Dedifferentiated amniotic fluid mesenchymal stem cell (primary cell): Measurements from ENCODE around the gene B3GAT1.

Experiments
- DNase-seq: peaks from one replicate; pipeline ENCODE4 v3.0.0-alpha.2; 2016; ENCODE audit errors: extremely low spot score

B3GAT1 gene

GRCh38 chr11:134409552-134410429 is 2.3 kb downstream of the B3GAT1 start:
- no peak for DNase-seq

- no peak for DNase-seq
These were observed 4.1 kb downstream of the B3GAT1 start for GRCh38 chr11:134407923-134408322.

DNA sequence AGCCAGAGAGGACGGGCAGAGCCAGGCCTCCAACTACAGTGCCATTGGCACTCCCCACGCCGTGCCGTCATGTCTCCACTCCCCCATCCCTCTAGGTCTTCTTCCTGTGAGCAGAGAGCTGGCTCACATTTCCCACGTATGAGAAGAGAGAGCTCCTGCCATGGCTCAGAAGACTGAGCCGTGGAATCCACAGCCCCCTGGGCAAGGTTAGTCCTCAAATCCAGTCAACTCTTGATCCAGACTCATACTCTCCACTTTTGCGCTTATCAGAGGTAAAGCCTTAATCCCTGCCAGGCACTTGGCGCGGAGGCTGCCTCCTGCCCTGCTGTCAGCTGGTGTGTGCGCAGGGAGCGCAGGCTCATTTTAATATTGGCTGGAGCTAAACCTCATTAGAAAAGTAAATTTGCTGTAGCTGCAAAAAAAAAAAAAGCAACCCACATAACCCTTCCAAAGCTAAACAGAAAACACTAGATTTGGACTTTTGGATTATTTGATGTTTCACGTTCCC is 4.7 kb downstream of the B3GAT1 start:
- no peak for DNase-seq

- no peak for DNase-seq
These were observed 5.5 kb downstream of the B3GAT1 start for GRCh38 chr11:134406264-134407185.

GRCh38 chr11:134405841-134406240 is 6.2 kb downstream of the B3GAT1 start:
- no peak for DNase-seq

GRCh38 chr11:134405436-134405835 is 6.6 kb downstream of the B3GAT1 start:
- no peak for DNase-seq

DNA sequence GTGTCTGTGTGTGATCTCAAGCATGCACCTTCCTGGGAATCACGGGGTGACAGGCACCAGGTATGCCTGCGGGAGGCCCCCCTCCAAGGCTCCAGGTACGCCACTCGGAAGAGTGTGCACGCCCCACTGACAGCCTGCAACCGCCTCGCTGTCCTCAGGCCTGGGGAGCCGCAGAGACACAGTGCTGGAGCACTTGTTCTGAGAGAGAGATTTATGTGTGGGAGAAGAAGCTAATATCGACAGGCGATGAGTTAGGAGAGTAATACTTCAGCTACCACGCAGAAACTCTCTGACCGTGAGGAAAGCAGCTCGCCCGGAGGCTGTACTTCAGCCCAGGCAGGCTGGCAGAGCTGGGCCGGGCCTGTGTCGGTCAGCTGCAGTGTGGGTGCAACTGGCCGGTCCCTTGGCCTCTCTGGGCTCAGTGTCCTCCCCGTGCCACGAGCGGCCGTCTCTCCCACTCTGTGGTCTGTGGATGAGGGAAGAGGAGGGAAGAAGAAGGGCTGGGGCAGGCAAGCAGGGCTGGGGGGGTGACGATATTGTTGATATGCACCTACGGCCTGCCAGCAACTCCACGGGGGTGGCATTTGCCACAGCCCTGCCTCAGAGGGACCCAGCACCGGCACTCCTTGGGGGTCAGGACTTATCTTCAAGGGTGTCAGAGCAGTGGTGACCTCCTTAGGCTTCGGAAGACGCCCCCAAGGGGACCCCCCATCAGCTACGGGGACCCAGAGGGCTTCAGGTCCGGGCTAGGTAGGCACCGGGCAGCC is 7.3 kb downstream of the B3GAT1 start:
- no peak for DNase-seq

DNA sequence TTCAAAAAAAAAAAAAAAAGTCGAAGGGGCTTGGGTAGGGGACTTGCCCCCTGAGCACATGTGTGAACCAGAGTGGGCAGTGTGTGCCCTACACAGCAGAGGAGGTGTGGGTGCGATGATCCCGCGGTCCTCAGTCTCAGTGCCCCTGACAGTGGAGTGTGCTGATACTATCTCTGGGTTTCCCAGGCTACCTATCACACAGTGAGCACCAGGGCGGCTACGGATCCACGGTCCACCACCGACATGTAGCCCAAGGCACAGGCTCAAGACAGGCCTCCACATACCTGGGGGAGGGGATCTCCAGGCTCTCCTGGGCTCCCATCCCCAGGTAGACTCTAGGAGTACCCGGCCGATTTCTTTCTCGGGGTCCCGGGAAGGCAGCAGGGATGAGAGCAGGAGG is 9.1 kb downstream of the B3GAT1 start:
- no peak for DNase-seq

DNA sequence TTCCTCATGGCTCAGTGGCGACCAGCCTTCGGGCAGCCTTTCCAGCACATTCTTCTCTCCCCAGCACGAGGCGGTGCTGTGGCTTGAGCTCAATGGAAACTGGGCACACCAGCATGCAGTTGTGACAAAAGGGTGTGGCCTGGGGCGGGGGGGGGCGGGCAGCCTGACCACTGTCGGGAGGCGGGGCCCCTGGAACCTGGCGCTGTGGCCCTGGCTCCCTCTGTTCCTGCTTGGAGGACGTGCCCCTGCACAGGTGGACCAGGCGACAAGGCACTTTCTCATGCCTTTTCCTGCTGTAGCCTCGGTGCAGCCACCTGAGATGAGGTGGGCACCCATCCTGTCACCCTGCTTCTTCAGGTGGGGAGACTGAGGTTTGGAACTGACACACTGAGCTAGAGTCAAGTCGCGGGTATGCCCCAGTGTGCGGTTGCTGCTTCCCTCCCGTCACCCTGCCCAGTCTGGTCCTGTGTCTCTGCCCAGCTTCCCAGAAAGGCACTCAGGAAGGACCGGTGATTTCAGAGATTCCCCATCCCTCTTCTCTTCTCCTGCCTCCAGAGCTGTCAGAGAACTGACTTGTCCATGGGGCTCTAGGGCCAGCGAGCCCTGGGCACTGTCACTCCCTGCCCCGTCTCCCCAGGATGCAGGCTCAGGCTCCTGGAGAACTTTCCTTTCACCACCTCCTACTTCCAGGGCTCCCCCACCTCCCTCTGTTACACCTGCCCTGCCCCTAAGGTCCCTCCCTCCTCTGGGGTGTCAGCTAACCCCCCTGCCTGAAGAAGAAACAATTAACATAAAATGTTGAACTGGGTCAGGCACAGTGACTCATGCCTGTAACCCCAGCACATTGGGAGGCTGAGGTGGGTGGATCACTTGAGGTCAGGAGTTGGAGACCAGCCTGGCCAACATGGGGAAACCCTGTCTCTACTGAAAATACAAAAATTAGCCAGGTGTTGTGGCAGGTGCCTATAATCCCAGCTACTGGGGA is 9.9 kb downstream of the B3GAT1 start:
- DNase-seq: no peak

DNA sequence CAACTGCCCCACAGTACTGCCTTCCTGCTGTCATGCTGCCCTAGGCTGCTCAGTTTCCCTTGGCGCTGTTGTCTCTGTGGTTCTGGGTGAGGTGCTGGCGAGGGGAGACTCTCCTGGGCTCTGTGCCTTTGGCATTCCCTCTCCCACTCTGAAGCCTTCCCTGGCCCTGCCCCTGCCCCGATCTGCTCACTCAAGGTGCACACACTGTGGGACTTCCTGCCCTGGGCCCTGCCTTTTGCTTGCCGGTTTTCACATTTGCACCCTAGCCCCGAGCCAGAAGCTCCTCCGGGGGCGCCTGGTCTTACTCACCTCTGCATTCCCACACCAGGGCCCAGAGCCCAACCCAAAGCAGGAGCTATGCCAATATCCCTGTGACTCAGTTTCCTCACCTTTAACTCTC is 12.0 kb downstream of the B3GAT1 start:
- DNase-seq: no peak

- DNase-seq: no peak
These were observed 12.8 kb downstream of the B3GAT1 start for GRCh38 chr11:134399293-134399654.

DNA sequence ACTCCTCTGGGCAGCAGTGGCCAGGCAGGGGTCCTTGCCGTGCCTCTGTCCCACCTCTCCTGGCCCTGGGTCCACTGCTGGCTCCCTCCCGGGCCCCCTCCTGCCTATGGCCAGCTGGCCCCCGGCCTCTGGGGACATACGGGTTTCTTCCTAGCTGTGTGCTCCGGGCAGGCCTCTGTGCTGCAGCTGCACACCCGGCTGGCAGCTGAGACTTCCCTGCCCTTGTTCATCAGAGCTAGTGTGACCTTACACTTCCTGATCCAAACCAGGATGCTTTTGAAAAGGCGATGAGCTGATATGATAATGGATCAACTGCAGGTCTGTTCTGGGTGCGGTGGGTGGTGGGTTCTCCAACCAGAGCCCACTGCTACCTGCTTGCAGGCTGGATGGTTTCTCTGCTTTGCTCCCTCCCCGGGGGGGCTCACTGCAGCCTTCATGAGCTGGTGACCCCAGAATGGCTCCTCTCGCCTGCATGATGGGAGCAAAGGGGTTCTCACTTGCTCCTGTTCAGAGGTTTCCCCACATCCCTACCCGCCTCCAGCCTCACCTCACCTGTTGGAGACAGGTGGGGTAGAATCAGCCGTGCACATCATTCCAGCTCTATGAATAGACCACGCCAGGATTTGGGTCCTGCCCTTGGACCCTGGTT is 13.3 kb downstream of the B3GAT1 start:
- no peak for DNase-seq

DNA sequence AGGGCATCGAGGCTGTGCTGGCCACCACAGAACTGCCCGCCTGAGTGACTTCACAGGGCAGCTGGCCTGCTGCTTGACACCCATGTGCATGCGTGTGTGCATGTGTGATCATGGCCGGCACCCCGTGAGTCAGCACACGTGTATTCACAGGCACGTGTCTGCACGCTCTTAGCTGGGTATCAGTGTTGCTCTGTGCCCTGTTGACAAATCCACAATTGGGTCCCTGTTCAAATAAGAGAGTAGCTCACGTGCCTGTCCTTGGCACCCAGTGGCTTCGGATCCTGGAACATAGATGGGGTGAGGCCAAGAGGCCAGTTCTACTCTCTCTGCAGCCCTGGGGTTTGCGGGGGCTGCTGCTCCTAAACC is 14.0 kb downstream of the B3GAT1 start:
- DNase-seq: no peak

DNA sequence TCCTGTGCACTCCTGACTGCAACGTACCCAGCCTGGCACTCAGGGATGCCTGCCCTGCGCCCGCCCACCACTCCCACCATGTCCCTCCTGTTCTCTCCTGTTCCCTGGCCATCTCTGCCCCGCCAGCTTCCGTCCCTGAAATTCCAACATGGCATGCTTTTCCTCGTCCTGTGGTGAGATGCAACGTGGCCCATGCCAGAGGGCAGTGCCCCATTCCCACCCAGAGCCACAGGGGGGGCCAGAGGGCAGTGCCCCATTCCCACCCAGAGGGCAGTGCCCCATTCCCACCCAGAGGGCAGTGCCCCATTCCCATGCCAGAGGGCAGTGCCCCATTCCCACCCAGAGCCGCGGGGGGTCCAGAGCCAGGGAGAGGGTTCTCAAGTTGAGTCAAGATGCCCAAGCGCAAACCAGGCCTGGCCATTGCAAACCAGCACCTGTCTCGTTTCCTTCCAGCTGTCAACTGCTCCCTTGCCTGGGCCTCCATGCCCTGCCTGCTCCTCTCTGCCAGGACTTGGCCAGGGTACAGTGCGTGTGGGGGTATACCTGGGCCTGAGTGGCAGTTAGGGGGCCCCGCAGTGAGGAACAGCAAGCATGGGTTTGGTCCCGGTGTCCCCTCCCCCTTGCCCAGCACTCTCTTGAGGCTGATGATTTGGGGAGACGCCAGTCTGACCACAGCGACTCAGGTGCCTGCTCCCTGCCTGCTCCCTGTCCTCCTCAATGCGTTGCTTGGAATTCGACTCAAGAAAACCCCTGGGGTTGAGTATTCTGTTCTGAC is 14.6 kb downstream of the B3GAT1 start:
- no peak for DNase-seq

DNA sequence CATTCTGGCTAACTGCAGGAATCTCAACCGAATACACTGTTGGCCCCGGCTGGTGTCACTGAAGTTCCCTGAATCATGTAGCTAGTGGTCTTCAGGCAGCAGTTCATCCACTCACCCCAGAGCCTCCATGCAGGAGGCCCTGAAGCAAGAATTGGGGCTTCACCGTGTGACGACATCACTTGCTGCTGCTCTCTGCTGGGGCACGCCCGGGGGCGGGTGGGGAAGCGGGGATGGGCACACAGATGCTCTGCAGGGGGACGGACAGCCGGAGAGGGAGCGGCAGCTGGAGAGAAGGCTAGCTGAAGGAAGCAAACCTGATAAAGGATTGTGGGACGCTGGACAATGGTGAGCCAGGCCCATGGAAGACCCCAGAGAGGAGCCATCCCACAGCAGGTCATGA is 17.0 kb downstream of the B3GAT1 start:
- no peak for DNase-seq

DNA sequence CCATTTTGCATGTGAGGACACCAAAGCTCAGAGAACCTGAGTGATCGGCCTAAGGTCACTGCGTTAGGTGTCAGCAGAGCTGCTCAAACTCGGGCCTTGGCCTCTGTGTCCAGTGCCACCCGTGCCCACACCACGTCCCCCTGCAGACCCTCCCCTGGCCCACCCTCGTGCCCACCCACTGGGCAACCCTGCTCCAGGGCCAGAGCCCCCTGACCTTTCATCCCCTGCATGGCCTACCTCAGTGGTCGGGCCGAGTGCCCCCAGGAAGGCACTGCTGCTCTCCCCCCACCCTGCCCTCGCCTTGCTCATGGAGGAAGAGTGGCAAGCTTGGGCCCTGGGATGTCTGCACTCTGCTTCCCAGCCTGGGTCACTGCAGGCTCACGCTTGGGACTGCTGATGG is 17.7 kb downstream of the B3GAT1 start:
- DNase-seq: no peak

GRCh38 chr11:134393638-134394037 is 18.4 kb downstream of the B3GAT1 start:
- no peak for DNase-seq

DNA sequence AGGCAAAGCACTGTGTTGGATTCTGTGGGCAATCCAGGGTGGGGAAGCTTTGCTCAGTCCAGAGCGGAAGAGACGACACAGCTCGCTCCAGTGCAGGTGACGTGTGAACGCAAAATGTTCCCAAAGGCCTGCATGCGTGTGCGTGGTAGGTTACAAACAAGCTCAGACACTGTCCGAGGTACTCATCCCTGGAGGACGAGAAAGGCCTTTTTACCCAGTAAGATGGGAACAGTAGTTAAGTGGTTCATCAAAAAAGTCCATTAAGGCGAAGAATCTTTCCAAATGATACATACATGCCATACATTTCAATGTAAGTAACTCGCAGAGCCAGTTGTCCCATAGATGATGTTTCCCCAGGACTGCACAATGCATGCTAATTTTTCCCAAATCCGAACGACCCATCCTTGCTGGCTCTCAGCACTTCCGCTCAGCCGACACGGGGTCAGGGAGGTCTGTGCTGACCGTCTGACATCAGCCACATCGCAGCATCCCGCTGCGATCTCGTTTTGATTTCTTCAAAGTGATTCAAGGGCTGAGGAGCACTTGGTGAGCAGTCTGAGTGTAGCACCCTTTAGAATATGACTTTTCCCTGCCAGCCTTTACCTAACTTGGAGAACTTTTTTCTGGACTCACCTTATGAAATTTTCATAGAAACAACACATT is 19.0 kb downstream of the B3GAT1 start:
- DNase-seq: no peak

- no peak for DNase-seq
These were observed 20.4 kb downstream of the B3GAT1 start for GRCh38 chr11:134391656-134392055.
